ENCODE measurements around the gene CIDEA.
A peak's percentile ranks its signal among the peaks of the same experiment; 100 is the strongest.
"Not testable (repeated sequence)": the region's sequence is repeated elsewhere in the genome, so short reads cannot be mapped to it uniquely, and the experiment has no call there.

Gene CIDEA

DNA sequence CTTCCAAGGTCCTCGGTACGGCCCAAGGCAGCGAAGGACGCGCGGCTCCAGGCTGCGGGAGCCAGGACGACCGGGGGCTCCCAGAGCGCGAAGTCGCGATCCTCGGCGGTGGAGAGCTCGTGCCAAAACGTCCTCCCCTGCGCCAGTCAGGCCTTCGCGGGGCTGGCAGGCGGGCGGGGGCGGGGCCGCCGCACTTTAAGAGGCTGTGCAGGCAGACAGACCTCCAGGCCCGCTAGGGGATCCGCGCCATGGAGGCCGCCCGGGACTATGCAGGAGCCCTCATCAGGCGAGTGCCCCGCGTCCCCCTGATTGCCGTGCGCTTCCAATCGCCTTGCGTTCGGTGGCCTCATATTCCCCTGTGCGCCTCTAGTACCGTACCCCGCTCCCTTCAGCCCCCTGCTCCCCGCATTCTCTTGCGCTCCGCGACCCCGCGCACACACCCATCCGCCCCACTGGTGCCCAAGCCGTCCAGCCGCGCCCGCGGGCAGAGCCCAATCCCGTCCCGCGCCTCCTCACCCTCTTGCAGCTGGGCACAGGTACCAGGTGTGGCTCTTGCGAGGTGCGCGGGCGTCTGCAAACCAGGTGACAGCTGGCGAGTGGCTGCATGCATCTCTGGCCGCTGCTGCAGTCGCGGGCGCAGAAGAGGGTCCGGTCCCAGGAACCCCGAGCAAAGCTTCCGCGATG lies at the start of gene CIDEA:
Gene CIDEA (plus strand): TSS at position 226 of the 684 bp plus-strand sequence. CDS start 23 bp downstream, at position 249.
- DNase-seq: no peak

GRCh38 chr18:12208296-12209153 lies 45.6 kb upstream of the CIDEA start:
- DNase-seq: not testable (repeated sequence)

GRCh38 chr18:12212308-12212707 lies 41.9 kb upstream of the CIDEA start:
- DNase-seq: not testable (repeated sequence)

DNA sequence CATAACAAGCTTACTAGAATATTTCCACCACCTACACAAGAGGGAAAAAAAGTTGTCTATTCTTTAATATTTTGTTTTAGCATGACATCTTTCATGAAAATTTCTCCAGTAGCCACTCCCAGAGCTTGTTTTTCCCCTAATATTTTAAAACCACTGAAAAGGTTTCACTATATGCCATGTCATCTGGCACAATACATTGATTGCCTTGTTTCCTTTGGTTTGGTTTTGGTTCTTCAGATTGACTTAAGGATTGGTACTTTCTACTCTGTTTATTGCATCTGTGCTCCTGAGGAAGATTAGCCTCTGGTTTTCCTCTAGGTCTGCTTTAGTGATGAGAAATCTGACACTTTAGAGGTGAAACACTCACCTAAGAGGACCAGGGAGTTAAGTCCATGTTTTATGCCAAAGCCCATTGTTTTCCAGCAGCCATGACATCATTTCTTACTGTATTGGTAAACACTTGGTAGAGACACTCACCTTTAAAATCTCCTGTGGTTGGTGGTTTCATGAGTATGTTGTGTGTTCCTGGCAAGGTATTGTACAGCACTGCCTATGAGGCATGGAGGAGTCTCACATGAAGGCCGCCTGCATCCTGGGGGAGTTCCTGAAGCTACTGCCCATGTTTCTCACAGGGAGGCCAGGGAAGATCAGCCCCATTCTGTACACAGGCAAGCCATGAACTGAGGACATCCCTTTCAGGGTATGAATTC lies 39.7 kb upstream of the CIDEA start:
- DNase-seq: not testable (repeated sequence)

DNA sequence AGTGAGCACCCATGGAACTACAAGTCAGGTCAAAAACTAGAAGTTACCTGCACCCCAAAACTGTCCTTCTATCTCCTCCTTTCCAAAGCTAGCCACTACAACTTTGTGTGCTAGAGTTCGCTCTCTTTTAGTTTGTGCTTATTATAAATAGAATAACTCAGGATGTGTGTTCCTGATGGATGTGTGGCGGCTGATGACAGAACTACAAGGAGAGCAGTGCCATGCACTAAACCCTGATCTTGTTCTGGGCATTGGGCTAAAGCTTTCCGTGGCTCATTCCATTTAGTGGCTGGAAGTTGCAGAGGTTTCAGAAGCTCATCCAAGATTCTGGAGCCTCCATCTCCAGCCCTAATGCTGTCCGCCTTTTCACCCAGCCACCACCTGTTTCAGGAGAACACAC lies 37.7 kb upstream of the CIDEA start:
- not testable (repeated sequence) for DNase-seq

DNA sequence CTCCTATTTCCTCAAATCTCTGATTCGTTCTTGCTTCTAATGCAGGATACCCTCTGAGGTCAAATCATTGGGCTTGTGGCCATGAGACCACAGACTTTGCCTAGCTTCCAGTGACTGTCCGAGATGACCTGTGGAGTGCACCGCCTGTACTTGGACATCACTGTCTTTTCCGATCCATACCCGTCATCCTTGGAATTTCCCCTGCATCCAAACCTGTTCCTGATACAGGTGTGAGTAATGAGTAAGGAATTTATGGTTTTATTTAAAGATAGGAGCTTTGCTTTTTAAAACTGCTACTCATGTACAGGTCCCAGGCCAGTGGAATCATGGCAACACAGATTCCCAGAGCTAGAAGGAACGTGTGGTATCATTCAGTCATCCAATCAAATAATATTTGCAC lies 35.6 kb upstream of the CIDEA start:
- DNase-seq: not testable (repeated sequence)

DNA sequence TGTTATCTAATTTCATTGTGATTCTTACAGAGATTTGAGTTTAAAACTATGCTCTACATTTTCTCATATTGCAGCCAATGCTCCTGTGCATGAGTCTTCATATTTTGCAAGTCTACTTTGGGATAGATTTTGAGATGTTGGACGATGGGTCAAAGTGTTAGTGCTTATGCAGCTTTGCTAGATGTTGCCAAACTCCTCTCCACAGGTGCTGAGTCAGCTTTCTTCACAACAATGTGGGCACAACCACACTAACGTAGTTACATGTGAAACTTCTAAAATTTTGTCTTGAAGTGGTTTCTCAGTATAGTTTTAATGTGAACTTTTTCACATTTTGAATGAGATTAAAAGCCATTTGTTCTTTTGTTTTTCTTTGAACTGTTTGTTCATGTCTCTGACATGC lies 32.1 kb upstream of the CIDEA start:
- not testable (repeated sequence) for DNase-seq

GRCh38 chr18:12223326-12223725 lies 30.8 kb upstream of the CIDEA start:
- not testable (repeated sequence) for DNase-seq

- not testable (repeated sequence) for DNase-seq
These were observed 27.4 kb upstream of the CIDEA start for GRCh38 chr18:12226807-12227206.

DNA sequence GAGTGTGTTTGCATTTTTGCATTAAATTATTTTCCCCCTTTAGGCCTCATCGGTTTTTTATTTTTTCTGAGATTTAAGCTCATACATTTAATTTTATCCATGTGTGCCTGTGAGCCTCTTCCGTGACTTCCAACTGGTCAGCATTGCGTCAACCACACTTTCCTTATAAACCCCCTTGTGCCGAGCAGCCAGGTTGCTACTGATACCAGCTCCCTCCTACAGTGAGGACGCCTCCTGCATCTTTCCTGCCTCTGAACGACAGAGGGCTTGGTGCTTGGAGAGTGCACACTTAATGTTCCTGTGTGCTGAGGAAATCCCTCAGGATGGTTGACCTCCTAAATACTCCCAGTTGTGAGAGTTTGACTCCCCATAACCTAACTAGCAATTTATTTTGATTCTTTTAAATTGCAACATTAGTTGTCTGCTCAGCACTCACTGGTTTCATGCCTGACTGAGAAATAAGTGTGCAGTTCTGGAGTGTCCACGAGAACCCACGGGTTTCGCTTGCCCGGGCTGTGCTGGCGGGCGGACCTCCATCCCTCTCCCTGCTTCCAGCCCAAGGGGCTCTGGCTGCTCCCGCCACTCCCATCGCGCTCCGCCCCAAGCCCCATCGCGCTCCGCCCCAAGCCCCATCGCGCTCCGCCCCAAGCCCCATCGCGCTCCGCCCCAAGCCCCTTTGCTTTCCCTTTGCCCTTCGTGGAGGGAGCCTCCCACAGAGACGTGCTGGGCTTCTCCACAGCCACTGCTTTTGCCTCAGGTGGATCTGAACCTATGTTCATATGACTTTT lies 26.6 kb upstream of the CIDEA start:
- not testable (repeated sequence) for DNase-seq

GRCh38 chr18:12228308-12228707 lies 25.9 kb upstream of the CIDEA start:
- not testable (repeated sequence) for DNase-seq

- DNase-seq: not testable (repeated sequence)
These were observed 23.6 kb upstream of the CIDEA start for GRCh38 chr18:12230561-12230960.

DNA sequence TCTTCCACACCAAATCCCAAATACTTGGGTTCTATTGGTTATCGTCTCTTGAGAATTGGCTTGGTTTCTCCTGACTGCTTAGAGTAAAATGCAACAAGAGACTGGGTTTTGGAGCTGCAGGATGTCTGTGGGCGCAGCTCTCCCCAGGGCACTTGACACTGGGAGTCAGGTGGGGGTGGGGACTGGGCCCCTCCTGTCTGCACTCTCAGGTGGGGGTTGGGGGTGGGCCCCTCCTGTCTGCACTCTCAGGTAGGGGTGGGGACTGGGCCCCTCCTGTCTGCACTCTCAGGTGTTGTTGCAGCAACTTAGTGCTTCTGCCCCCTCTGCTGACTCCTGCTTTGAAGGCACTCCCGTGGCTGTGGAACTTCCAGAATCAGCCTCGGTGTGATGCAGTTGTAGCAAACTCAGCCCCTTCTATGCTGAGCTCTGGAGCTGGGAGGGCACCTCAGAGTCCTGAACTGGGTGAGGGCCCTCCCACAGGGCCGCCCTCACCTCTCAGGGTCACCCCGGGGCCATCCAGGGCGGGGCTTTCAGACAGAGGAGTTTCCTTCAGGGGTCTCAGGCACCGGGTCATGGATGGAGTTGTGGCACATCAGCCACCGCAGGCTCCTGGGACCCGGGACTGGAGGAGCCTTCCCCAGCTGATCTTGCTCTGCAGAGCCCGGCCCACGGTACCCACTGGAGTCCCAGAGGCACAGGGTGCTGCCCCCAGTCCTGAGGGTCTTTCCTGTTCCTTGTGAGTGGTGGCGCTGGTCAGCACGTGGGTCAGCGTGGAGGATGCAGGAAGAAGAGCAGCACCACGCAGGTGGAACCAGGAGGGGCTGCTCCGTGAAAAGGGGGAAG lies 22.9 kb upstream of the CIDEA start:
- DNase-seq: no peak

GRCh38 chr18:12231986-12232385 lies 22.2 kb upstream of the CIDEA start:
- DNase-seq: no peak

- DNase-seq: no peak
These were observed 20.8 kb upstream of the CIDEA start for GRCh38 chr18:12233378-12233777.

- no peak for DNase-seq
These were observed 19.5 kb upstream of the CIDEA start for GRCh38 chr18:12234451-12235190.

GRCh38 chr18:12236141-12236540 lies 18.0 kb upstream of the CIDEA start:
- DNase-seq: no peak

- peak; percentile 20 to 49 for DNase-seq
These were observed 17.0 kb upstream of the CIDEA start for GRCh38 chr18:12236934-12237832.

DNA sequence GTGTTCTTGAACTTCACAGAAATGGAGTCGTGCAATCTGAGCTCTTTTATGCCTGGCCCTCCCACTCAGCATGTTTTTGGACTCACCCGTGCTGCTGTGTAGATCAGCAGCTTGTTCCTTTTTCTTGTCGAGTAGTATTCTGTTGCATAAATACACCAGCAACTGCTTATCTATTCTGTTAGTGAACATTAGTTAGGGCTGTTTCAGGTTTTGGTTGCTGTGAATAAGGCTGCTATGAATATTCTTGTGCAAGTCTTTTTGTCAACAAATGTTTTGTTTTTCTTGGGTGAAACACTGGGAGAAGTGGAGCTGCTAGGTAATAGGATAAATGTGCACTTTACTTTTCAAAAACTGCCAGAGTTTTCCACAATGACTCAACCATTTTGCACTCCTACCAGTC lies 15.3 kb upstream of the CIDEA start:
- DNase-seq: no peak

GRCh38 chr18:12239431-12239830 lies 14.7 kb upstream of the CIDEA start:
- no peak for DNase-seq
